Peyer's patch (tissue), 4 donors: ENCODE data around the gene SRRT. TPM values are rescaled to one million over a fixed set of nuclear protein-coding genes. Genes with fewer than 3 reads are reported as not detected.
"Not testable (repeated sequence)": the region's sequence is repeated elsewhere in the genome, so short reads cannot be mapped to it uniquely, and the experiment has no call there.

Source experiments
- DNase-seq, 3 donors: peaks; one replicate each; pipeline ENCODE4 v3.0.0-alpha.2; 2017 to 2019
- H3K27ac ChIP-seq, 4 donors: fragments of 200-600 bp; sonication (generic); one replicate each; pipeline ENCODE4 v1.5.1; 2016 to 2019
- H3K27me3 ChIP-seq, 2 donors: fragments of 200-600 bp; sonication (generic); one replicate each; pipeline ENCODE4 v1.5.1; 2019
- H3K36me3 ChIP-seq, 3 donors: fragments of 200-600 bp; sonication (generic); one replicate each; pipeline ENCODE4 v1.5.1; 2016 to 2019
- H3K4me1 ChIP-seq, 4 donors: fragments of 200-600 bp; sonication (generic); one replicate each; pipeline ENCODE4 v1.5.1; 2016 to 2019
- H3K4me3 ChIP-seq, 4 donors: fragments of 200-600 bp; sonication (generic); 1 replicate in 3 of 4; 2 replicates in 1 of 4; pipeline ENCODE4 v1.5.1; 2016 to 2019; ENCODE audit warnings: mild to moderate bottlenecking in 1 of 4
- H3K9me3 ChIP-seq, 4 donors: fragments of 200-600 bp; sonication (generic); one replicate each; pipeline ENCODE4 v1.5.1; 2016 to 2019; ENCODE audit warnings: mild to moderate bottlenecking in 1 of 4
- POLR2A ChIP-seq, 2 donors: fragments of 450-650 bp; IDR thresholded peaks; one replicate each; pipeline ENCODE4 v1.5.1; 2017; ENCODE audit warnings: antibody characterized with exemption in 2 of 2, mild to moderate bottlenecking in 2 of 2, moderate library complexity in 2 of 2
- total RNA-seq, 4 donors: library from RNA; depleted of rRNA; stranded (reverse); fragments of >200 nt; gene quantifications; one replicate each; pipeline ENCODE4 v1.1.0, GENCODE V29; 2016
- TF ChIP-seq, protein P1 (sequence below), 6 experiments: fragments of 450-650 bp in 4 of 6; fragments of 200-600 bp in 2 of 6; sonication (generic) in 1 of 6; IDR thresholded peaks; one replicate each; pipeline ENCODE4 v1.5.1; 2017 to 2019; ENCODE audit warnings: antibody characterized with exemption in 6 of 6, mild to moderate bottlenecking in 3 of 6, moderate library complexity in 1 of 6

The SRRT gene
- total RNA-seq, 4 donors from 2014 or later = 60.9 to 272 (median 113) TPM

DNA sequence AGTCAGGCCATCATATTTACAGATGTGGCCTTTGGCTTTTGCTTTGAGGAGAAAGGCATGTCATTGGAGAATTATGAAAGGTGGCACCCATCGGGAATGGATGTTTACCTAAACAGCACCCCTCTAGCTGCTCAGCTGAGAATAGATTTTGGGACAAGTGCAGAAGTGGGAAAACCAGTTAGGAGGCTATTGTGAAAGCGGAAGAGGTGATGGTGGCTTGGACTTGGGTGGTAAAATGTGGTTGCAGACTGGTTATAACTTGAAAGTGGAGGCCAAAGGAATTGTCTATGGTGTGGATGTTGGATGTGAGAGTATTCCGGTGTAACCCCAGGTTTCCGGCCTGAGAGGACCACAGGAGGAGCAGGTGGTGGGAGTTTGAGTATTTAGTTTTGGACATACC, 27.5 kb upstream of the SRRT start:
- Histone ChIP-seq H3K36me3 (no peaks in the 10 kb centered on the region), H3K4me1 (peaks cover 0 to 5% (median 0%) of the 10 kb centered on the region in 4 donors), H3K27me3 (no peaks in the 10 kb centered on the region), H3K9me3 (no peaks in the 10 kb centered on the region), H3K27ac (no peak overlapping the region), H3K4me3 (no peak overlapping the region)
- DNase-seq = no peak
- no peak for TF ChIP-seq POLR2A (IDR thresholded peaks at IDR 0.05)
- TF ChIP-seq, protein P1, sequence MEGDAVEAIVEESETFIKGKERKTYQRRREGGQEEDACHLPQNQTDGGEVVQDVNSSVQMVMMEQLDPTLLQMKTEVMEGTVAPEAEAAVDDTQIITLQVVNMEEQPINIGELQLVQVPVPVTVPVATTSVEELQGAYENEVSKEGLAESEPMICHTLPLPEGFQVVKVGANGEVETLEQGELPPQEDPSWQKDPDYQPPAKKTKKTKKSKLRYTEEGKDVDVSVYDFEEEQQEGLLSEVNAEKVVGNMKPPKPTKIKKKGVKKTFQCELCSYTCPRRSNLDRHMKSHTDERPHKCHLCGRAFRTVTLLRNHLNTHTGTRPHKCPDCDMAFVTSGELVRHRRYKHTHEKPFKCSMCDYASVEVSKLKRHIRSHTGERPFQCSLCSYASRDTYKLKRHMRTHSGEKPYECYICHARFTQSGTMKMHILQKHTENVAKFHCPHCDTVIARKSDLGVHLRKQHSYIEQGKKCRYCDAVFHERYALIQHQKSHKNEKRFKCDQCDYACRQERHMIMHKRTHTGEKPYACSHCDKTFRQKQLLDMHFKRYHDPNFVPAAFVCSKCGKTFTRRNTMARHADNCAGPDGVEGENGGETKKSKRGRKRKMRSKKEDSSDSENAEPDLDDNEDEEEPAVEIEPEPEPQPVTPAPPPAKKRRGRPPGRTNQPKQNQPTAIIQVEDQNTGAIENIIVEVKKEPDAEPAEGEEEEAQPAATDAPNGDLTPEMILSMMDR (IDR thresholded peaks at IDR 0.05) = no peak

DNA sequence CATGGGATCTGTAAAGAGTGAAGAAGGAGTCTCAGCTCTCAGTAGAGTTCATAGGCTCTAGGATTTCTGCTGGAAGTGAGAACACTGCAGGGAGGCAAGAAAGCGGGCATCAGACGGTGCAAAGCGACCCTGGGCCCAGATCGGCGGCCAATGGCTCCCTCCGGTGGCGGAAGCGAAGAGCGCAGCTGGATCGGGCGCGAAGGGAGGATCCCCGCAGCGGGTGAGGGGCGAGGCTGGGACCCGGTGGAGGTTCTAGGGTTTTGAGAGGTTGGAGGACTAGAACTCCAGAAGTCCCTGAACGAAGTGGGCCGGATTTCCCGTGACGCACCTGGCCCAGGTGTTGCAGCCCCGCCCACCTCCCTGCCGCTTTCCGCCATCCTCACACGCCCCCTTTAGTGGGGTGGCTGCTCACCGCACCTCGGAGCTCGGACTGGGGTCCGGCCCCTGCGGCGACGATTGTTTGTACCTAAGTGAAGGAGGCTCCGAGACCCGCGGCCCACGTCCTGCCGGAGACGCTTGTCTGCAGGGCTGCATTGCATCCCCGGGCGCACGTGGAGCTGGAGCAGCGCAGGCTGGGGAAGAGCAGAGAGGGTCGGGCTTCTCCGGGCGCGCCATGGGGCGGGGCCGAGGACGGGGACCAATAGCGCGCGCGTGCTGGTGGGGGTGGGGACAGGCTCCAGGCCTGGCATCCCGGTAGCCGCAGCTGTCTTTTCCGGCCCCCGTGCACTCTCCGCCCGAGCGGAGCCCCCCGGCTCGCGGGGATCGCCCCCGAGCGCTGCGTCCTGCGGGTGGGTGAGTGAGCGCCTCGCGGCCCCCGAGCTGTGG, 22.6 kb upstream of the SRRT start, which contains the start of gene SLC12A9:
SLC12A9 (plus strand) TSS at position 666 of the 825 bp plus-strand sequence. CDS start 1,485 bp downstream, outside the sequence.
- DNase-seq = peak; percentile 90 to 96 (median 95)
- TF ChIP-seq, protein P1 (IDR thresholded peaks at IDR 0.05) = peak; percentile 81 to 94 (median 92)
- TF ChIP-seq POLR2A (IDR thresholded peaks at IDR 0.05) = peak in 1 of 2 donors; percentile 13
- peak within 1 kb of the TSS; percentile 54 to 89 (median 68) for H3K27ac ChIP-seq
- H3K4me1 ChIP-seq = peaks cover 0 to 11% (median 0%) of the 10 kb centered on the region in 4 donors
- H3K9me3 ChIP-seq = no peaks in the 10 kb centered on the region
- peaks cover 0 to 9% (median 0%) of the 10 kb centered on the region in 3 donors for H3K36me3 ChIP-seq
- no peaks in the 10 kb centered on the region for H3K27me3 ChIP-seq
- H3K4me3 ChIP-seq = peak within 1 kb of the TSS; percentile 59 to 89 (median 82)

DNA sequence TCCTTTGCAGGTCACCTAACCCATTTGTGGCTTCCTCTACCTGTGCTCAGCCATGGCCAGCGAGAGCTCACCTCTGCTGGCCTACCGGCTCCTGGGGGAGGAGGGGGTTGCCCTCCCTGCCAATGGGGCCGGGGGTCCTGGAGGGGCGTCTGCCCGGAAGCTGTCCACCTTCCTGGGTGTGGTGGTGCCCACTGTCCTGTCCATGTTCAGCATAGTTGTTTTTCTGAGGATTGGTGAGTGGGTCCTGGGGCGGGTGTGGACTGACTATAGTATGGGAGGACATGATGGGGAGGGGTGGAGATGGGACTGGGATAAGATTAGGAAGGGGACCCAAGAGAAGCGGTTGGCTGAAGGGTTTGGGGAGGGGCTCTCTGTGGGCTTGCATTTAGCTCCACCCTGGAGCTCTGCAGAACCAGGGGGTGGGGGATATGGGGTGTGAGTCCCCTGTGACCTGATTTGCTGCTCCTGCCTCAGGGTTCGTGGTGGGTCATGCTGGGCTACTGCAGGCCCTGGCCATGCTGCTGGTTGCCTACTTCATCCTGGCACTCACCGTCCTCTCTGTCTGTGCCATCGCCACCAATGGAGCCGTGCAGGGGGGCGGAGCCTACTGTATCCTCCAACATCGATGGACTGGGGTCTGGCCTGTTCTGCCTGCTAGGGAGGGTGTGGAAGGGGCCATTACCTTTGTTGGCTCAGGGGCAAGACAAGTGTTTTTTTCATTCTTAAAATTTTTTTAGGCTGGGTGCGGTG, 20.6 kb upstream of the SRRT start:
- Histone ChIP-seq H3K4me1 (peaks cover 0 to 11% (median 0%) of the 10 kb centered on the region in 4 donors), H3K4me3 (no peak overlapping the region), H3K9me3 (no peaks in the 10 kb centered on the region), H3K36me3 (peaks cover 0 to 9% (median 0%) of the 10 kb centered on the region in 3 donors), H3K27ac (no peak overlapping the region), H3K27me3 (no peaks in the 10 kb centered on the region)
- no peak for DNase-seq
- TF ChIP-seq POLR2A (IDR thresholded peaks at IDR 0.05) = no peak
- TF ChIP-seq, protein P1 (IDR thresholded peaks at IDR 0.05) = no peak

DNA sequence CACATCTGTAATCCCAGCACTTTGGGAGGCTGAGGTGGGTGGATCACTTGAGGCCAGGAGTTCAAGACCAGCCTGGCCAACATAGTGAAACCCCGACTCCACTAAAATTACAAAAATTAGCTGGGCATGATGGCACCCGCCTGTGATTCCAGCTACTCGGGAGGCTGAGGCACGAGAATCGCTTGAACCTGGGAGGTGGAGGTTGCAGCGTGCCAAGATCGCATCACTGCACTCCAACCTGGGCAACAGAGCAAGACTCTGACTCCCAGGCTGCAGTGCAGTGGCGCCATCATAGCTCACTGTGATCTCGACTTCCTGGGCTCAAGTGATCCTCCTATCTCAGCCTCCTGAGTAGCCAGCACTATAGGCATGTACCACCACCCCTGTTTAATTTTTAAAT, 20.0 kb upstream of the SRRT start:
- not testable (repeated sequence) for DNase-seq, H3K27ac ChIP-seq, H3K4me3 ChIP-seq, H3K27me3 ChIP-seq, H3K9me3 ChIP-seq
- Histone ChIP-seq H3K4me1 (peaks cover 0 to 11% (median 0%) of the 10 kb centered on the region in 4 donors), H3K36me3 (peaks cover 0 to 12% (median 0%) of the 10 kb centered on the region in 3 donors)

DNA sequence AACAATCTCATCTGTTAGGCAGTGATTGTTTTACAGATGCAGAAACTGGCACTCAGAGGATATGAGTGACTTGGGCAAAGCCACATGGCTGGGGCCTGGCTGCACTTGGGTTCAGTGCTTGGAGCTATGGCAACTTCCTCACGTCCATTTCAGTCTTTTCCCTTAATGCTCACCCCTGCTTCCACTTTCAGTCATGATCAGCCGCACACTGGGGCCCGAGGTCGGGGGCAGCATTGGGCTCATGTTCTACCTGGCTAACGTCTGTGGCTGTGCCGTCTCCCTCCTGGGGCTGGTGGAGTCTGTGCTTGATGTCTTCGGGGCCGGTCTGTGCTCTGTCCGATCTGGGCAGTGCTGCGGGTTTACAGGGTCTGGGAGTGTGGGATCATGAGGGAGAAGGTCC, 19.4 kb upstream of the SRRT start:
- Histone ChIP-seq H3K27ac (no peak overlapping the region), H3K36me3 (peaks cover 0 to 18% (median 0%) of the 10 kb centered on the region in 3 donors), H3K4me1 (peaks cover 0 to 11% (median 0%) of the 10 kb centered on the region in 4 donors), H3K4me3 (no peak overlapping the region), H3K9me3 (no peaks in the 10 kb centered on the region), H3K27me3 (no peaks in the 10 kb centered on the region)
- DNase-seq = no peak
- TF ChIP-seq, protein P1 (IDR thresholded peaks at IDR 0.05) = no peak
- no peak for TF ChIP-seq POLR2A (IDR thresholded peaks at IDR 0.05)
